Activated T-cell treated with anti-CD3 and anti-CD28 coated beads for 4 hours (primary cell): ENCODE measurements around the gene FANCG.

Source experiments
- DNase-seq: peaks from one replicate; pipeline ENCODE4 v3.0.0-alpha.2; 2020

FANCG gene

GRCh38 chr9:35057271-35057620, 22.5 kb downstream of the FANCG start:
- DNase-seq, result no peak

DNA sequence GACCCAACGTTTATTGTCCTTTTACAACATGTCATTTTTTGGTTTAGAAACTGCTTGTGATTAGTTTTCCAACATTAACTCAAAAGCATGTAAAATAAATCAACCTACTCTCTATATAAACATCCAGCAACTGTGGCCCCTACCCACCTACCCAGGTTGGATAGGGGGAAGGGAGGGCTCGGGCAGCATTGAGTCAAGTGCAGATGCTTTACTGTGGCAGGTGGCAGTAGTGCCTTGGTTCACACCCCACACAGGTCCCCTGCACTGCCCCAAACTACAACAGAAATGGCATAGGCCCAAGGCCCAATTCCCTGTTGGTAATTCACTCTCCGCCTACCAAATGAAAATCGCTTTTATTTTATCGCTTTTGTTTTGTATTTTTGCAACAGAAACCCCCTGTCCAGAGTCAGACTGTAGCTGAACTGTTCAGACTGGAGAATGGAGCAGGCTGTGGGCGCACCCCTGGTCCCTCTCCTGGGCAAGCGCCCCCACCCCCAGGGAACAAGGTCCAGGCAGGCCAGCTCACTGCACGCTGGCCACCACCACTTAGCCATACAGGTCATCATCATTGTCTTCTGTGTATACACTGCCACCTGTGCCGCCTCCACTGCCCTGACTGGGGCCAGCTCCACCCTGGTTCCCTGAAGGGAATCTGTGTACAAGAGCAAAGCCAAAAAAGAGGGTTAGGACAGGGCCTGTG, 23.0 kb downstream of the FANCG start:
- DNase-seq, result no peak

GRCh38 chr9:35054871-35055644, 24.7 kb downstream of the FANCG start:
- no peak for DNase-seq

DNA sequence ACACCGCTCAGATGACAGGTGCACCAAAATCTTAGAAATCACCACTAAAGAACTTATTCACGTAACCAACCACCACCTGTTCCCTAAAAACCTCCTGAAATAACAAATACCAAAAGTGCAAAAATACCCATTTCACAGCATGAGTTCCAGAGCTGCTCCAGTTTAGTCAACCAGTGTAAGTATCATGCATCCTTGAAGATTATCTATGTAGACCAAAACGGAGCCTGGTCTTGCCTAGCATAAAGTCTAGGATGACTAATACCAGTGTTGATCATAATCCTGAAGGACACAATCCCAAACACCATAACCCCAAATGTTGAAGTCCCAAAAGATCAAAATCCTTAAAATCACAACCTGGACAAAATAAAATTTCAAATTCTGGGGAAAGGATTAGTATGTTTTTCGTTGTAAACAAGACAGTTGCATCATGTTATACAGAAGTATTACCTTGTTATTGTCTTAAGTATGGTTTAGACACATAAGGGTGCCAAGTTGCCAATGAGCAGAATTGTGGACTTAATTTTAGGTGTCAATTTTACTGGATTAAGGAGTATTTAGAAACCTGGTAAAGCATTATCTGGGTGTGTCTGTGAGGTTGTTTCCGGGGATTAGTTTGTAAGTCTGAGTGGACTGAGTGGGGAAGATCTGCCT, 25.4 kb downstream of the FANCG start:
- DNase-seq, result no peak

DNA sequence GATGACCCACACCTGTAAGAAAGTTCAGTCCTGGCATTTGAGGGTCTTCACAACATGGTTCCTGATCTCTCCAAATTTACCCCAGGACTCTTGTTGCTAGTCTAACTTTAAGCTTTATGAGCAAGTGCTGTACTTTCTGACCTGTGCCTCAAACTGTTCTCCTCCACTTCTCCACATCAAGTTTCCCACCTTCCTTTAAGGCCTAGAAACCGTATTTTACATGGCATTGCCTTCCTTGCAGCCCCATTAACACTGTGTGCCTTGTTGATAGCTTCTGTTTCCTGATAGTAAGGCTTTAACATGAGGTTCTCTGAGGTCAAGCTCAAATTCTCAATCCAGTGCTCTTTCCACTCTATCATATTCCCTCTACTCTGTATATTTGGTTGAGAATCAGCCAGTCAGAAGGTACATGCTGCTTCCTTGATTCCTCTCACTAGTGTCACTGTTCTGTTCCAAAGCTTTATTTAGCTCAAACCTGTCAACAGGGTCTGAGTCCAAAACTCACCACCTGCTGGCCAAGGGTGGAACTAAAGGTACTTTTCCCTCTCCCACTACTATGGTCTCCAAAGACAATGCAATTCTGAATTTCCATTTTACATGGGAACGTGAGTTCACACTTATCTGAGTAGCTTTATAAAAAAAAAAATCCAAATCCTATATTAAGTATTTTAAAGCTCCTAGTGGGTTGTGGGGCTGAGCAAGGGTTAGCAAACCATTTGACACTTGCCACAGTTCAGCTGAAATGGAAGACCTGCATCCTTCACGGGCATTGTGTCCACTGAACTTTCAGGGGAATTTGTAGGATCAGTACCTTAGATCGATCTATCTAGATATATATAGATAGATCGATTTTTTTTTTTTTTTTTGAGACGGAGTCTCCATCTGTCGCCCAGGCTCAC, 28.4 kb downstream of the FANCG start:
- peak; percentile 48 for DNase-seq

- no peak for DNase-seq
Measured at GRCh38 chr9:35048511-35048910, 31.2 kb downstream of the FANCG start.

DNA sequence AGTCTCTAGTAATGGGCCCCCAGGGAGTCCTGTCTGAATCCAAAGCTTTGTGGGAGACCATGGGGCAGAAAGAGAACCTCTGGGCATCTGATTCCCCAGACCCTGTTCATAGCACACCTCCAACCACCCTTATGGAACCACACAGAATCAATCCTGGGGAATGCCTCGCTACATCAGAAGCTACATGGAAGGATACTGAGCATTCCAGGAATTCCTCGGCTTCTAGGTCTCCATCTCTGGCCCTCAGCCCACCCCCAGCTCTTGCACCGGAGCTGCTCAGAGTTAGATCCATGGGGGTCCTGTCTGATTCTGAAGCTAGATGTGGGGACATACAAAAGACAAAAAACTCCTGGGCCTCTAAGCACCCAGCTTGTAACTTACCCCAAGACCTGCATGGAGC, 35.7 kb downstream of the FANCG start:
- DNase-seq, result no peak

DNA sequence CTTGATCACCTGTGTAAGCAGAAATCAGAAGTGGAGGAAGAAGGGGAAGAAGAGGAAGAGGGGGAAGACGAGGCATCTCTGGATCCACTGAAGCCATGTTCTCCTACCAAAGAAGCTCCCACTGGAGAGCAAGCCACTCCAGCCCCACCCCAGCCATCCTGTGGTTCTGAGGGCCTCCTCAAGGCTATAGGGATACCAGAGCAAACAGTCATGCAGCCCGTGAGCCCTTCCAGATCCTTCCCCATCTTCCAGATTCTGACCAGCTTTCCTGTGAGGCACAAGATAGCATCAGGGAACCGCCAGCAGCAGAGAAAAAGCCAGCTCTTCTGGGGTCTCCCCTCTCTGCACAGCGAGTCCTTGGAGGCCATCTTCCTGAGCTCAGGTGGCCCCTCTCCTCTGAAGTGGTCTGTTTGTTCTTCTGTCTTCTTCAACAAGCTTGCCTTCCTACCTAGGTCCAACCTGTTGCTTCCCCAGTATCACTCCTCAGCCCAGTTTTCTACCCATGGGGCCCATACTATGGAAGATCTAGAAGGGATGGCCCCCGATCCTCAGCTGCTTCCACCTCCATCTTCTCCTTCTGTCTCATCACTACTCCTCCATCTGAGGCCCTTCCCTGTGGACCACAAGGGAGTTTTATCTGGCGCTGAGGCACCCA, 36.7 kb downstream of the FANCG start:
- DNase-seq, result no peak

- no peak for DNase-seq
Measured at GRCh38 chr9:35042081-35042604, 37.6 kb downstream of the FANCG start.

GRCh38 chr9:35035851-35036701, 43.7 kb downstream of the FANCG start:
- no peak for DNase-seq

- no peak for DNase-seq
Measured at GRCh38 chr9:35033101-35033500, 46.6 kb downstream of the FANCG start.

DNA sequence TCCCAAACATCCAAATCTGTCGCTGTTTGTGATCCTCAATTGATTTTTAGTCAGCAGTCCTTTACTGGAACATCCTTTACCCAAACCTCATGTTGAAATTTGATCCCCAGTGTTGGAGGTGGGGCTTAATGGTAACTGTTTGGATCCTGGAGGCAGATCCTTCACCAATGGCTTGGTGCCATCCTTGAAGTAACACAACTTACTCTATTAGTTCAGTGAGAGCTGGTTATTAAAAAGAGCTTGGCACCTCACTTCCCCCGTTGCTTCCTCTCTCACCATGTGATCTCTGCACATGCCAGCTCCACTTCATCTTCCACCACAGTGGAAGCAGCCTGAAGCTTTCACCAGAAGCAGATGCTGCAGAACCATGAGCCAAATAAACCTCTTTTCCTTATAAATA, 49.9 kb downstream of the FANCG start:
- no peak for DNase-seq

DNA sequence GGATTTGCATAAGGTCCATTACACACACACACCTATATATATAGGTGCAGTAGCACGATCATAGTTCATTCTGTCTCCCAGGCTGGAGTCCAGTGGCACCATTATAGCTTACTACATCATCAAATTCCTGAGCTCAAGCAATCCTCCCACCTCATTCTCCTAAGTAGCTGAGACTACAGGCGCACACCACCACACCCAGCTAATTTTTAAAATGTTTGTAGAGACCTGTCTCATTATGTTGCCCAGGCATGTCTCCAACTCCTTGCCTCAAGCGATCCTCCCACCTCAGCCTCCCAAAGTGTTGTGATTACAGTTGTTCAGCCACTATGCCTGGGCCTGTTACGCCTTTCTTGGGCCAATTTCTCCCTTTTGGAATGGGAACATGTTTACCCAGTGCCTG, 50.5 kb downstream of the FANCG start:
- no peak for DNase-seq

DNA sequence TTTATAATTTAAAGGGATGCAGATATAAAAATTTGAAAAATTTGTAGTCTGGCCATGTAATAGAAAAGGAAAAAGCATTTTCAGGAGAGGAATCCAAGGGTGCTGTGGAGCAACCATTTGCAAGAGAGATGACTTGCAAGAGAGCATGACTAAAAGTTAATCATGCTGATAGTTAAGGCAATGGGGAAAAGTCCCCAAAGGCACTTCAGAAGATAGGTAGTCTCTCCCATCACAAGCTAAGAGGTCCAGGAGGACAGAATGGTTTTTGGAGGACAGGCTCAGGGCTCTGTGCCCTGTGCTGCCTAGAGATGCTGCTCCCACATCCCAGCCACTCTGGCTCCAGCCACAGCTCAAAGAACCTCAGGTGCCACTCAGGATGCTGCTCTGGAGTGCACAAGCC, 51.4 kb downstream of the FANCG start:
- no peak for DNase-seq

DNA sequence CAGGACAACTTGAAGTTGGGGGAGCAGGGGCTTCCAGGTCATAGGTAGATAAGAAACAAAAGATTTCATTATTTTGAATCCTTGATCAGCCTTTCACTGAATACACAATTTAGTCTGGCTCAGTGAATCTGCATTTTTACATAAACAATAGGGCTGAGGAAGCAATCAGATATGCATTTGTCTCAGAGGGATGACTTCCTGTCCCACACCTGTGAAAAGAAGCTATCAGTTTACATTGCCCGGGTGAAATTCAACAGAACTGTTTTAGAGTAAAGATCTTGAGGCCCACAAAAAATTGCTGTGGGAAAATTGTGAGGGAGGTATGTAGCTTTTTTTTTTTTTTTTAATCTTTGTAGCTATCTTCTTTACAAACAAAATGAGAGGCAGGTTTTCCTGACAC, 51.9 kb downstream of the FANCG start:
- no peak for DNase-seq

GRCh38 chr9:35027374-35027773, 52.4 kb downstream of the FANCG start:
- no peak for DNase-seq

DNA sequence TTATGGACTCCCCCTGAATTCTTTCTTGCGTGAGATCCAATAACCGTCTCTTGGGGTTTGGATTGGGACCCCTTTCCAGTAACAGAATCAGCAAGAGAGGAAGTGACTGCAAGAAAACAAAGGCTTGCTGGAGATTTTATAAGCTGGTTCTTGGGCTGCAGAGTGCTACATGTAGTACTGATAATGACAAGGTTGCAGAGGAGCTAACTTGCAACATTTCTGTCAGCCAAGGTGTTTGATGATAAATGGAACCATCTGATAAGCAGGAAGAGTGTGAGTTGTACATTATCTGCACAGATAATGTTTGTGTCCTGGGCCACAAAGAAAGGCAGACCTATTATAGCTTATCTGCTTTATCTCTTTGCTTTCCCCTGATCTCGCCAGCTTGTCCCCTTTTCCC, 53.1 kb downstream of the FANCG start:
- DNase-seq, result no peak
